Caki2 (cell line): Measurements from ENCODE around the gene CC2D2A. TPM values are rescaled to one million over a fixed set of nuclear protein-coding genes. Genes with fewer than 3 reads are reported as not detected.
"Not testable (repeated sequence)": the region's sequence is repeated elsewhere in the genome, so short reads cannot be mapped to it uniquely, and the experiment has no call there.

Experiments
- DNase-seq: peaks from one replicate; pipeline ENCODE4 v3.0.0-alpha.2; 2015; ENCODE audit warnings: low read depth
- in situ Hi-C: cut with HindIII; loops from 2 replicates; pipeline ENCODE4 v1.10.0; 2016; ENCODE audit warnings: low sequenced_read_pairs, low pct_unique_long_range_greater_than_20kb, mixed read lengths
- total RNA-seq: library from RNA; depleted of rRNA; stranded (reverse); fragments of >200 nt; shearing (Covaris generic); gene quantifications from 2 replicates; pipeline ENCODE4 v1.2.3, GENCODE V29; 2014; ENCODE audit warnings: low replicate concordance

The CC2D2A gene
- total RNA-seq, 1 experiment from 2014 or later, result 8.4 TPM

- in situ Hi-C loops, result no loop called here
- no peak for DNase-seq
Observed at GRCh38 chr4:15502384-15502783, 32.7 kb downstream of the CC2D2A start.

- in situ Hi-C loops, result no loop called here
- no peak for DNase-seq
Observed at GRCh38 chr4:15504041-15504440, 34.4 kb downstream of the CC2D2A start.

GRCh38 chr4:15506464-15506863, 36.8 kb downstream of the CC2D2A start:
- in situ Hi-C loops, result no loop called here
- no peak for DNase-seq

GRCh38 chr4:15507679-15508078, 38.0 kb downstream of the CC2D2A start:
- no peak for DNase-seq
- in situ Hi-C loops, result no loop called here

- DNase-seq, result no peak
- in situ Hi-C loops, result no loop called here
Observed at GRCh38 chr4:15510961-15511360, 41.3 kb downstream of the CC2D2A start.

GRCh38 chr4:15513545-15513944, 43.9 kb downstream of the CC2D2A start:
- in situ Hi-C loops, result no loop called here

GRCh38 chr4:15515106-15515505, 45.4 kb downstream of the CC2D2A start:
- no peak for DNase-seq
- in situ Hi-C loops, result no loop called here

More at GRCh38 chr4:15513545-15513944, 43.9 kb downstream of the CC2D2A start:
- no peak for DNase-seq

GRCh38 chr4:15516494-15516893, 46.8 kb downstream of the CC2D2A start:
- no peak for DNase-seq
- in situ Hi-C loops, result no loop called here

GRCh38 chr4:15517681-15518080, 48.0 kb downstream of the CC2D2A start:
- DNase-seq, in situ Hi-C loops: not testable (repeated sequence)

- no peak for DNase-seq
- in situ Hi-C loops, result no loop called here
Observed at GRCh38 chr4:15521442-15522039, 51.9 kb downstream of the CC2D2A start.

GRCh38 chr4:15525080-15525479, 55.4 kb downstream of the CC2D2A start:
- in situ Hi-C loops, result no loop called here
- no peak for DNase-seq

- DNase-seq, result no peak
- in situ Hi-C loops, result no loop called here
Observed at GRCh38 chr4:15526924-15527592, 57.4 kb downstream of the CC2D2A start.

GRCh38 chr4:15531792-15532191, 62.1 kb downstream of the CC2D2A start:
- DNase-seq, result no peak
- in situ Hi-C loops, result no loop called here

- in situ Hi-C loops, result no loop called here
- DNase-seq, result no peak
Observed at GRCh38 chr4:15533817-15534216, 64.1 kb downstream of the CC2D2A start.

- in situ Hi-C loops, result no loop called here
Observed at GRCh38 chr4:15535599-15535998, 65.9 kb downstream of the CC2D2A start.

GRCh38 chr4:15536552-15537499, 67.1 kb downstream of the CC2D2A start:
- DNase-seq, result no peak
- in situ Hi-C loops, result no loop called here

More at GRCh38 chr4:15535599-15535998, 65.9 kb downstream of the CC2D2A start:
- no peak for DNase-seq

- DNase-seq, result no peak
- in situ Hi-C loops, result no loop called here
Observed at GRCh38 chr4:15541941-15542340, 72.3 kb downstream of the CC2D2A start.

GRCh38 chr4:15542760-15543159, 73.1 kb downstream of the CC2D2A start:
- in situ Hi-C loops, result no loop called here
- no peak for DNase-seq
